Spleen (tissue), 11 donors: ENCODE results near the gene PRRX2. TPM values are rescaled to one million over a fixed set of nuclear protein-coding genes. Genes with fewer than 3 reads are reported as not detected.

Source experiments
- DNase-seq: peaks from one replicate; pipeline ENCODE4 v3.0.0-alpha.2; 2020
- H3K27ac ChIP-seq, 8 donors: fragments of 200-600 bp; sonication (generic) in 7 of 8; 1 replicate in 4 of 8; 2 replicates in 4 of 8; pipeline versions ENCODE4 v1.5.0 to v1.8.0; 2016 to 2021; ENCODE audit warnings: inconsistent platforms in 4 of 8, mild to moderate bottlenecking in 4 of 8, moderate library complexity in 1 of 8
- H3K27me3 ChIP-seq, 7 donors: fragments of 200-600 bp; sonication (generic) in 6 of 7; replicated peaks in 1 of 7; 1 replicate in 4 of 7; 2 replicates in 3 of 7; pipeline versions ENCODE4 v1.5.0 to v1.8.0; 2016 to 2021; ENCODE audit warnings: inconsistent platforms in 3 of 7, mild to moderate bottlenecking in 1 of 7
- H3K36me3 ChIP-seq, 6 donors: fragments of 200-600 bp; sonication (generic) in 5 of 6; 1 replicate in 4 of 6; 2 replicates in 2 of 6; pipeline versions ENCODE4 v1.5.0 to v1.8.0; 2016 to 2021; ENCODE audit warnings: inconsistent platforms in 2 of 6
- H3K4me1 ChIP-seq, 6 donors: fragments of 200-600 bp; sonication (generic) in 5 of 6; 1 replicate in 3 of 6; 2 replicates in 3 of 6; pipeline versions ENCODE4 v1.5.0 to v1.8.0; 2016 to 2021; ENCODE audit warnings: inconsistent platforms in 3 of 6
- H3K4me3 ChIP-seq, 8 donors: fragments of 200-600 bp; sonication (generic) in 7 of 8; 1 replicate in 4 of 8; 2 replicates in 4 of 8; pipeline versions ENCODE4 v1.5.0 to v1.8.0; 2016 to 2021; ENCODE audit warnings: inconsistent platforms in 4 of 8, mild to moderate bottlenecking in 4 of 8, moderate library complexity in 2 of 8
- H3K9me3 ChIP-seq, 8 donors: fragments of 200-600 bp; sonication (generic) in 7 of 8; 1 replicate in 4 of 8; 2 replicates in 4 of 8; pipeline versions ENCODE4 v1.5.0 to v1.8.0; 2016 to 2021; ENCODE audit warnings: inconsistent platforms in 4 of 8
- POLR2A ChIP-seq, 3 donors: fragments of 450-650 bp; IDR thresholded peaks; one replicate each; pipeline ENCODE4 v1.5.1; 2017; ENCODE audit warnings: antibody characterized with exemption in 3 of 3, mild to moderate bottlenecking in 1 of 3
- POLR2AphosphoS5 ChIP-seq, 3 donors: sonication (generic); formaldehyde crosslinking; IDR thresholded peaks; one replicate each; pipeline ENCODE4 v1.5.1; 2017; ENCODE audit warnings: antibody characterized with exemption in 3 of 3
- WGBS, 5 donors: extraction: QIAGEN DNeasy Blood & Tissue Kit in 3 of 5; methylation state at CpG; one replicate each; pipeline versions ENCODE4 v1.1.5 to v1.1.7; 2013 to 2018; 5-methylcytosine and 5-hydroxymethylcytosine counted together
- intact Hi-C: fragments of 100-400 bp; cut with DNase I; formaldehyde crosslinking; loops from one replicate; pipeline ENCODE4 v1.15.0; 2023; ENCODE audit warnings: low total_unique reads
- polyA plus RNA-seq, 3 donors: library from polyadenylated mRNA; stranded (reverse); fragments of 200-250 nt; gene quantifications; one replicate each; pipeline ENCODE4 v1.2.1, GENCODE V29; 2013
- total RNA-seq, 7 donors: library from RNA; depleted of rRNA in 3 of 7; stranded (reverse); fragments of >200 nt in 3 of 7; fragmentation: NEBNext Ultra II Directional in 4 of 7; extraction: Animal tissue kit (Norgen Biotek cat#: 25700) in 4 of 7; gene quantifications; one replicate each; pipeline versions ENCODE4 v1.1.0 to v1.2.1, GENCODE V29; 2016 to 2021
- TF ChIP-seq, protein P1 (sequence below), 11 experiments: fragments of 200-600 bp in 7 of 11; fragments of 450-650 bp in 4 of 11; sonication (generic) in 4 of 11; IDR thresholded peaks in 8 of 11; conservative IDR thresholded peaks in 3 of 11; 1 replicate in 7 of 11; 2 replicates in 4 of 11; pipeline versions ENCODE4 v1.4.0 to v1.8.0; 2016 to 2021; ENCODE audit warnings: antibody characterized with exemption in 11 of 11, inconsistent platforms in 4 of 11, mild to moderate bottlenecking in 1 of 11
- donor health status: healthy with polysubstance abuse.
- donor health status: DM: no; HTN: no; CAD: no; lungs with moderate emphysema.
- donor health status: DM: no; HTN: no; CAD: no.
- donor health status: Bipolar disorder and iron deficiency.
- donor health status: healthy.
- donor health status: DM: no; HTN: no; CAD: no.
- donor health status: DM: yes; HTN: yes; CAD: no.

The PRRX2 gene
- total and polyA plus RNA-seq, 10 donors = 0.32 to 1.5 (median 0.54) TPM; not detected in 5

GRCh38 chr9:129769669-129770068, 104.2 kb downstream of the PRRX2 start:
- WGBS, 5 donors = 85 to 90% (median 89%) methylated on average over 5 of the region's 5 CpGs
- Histone ChIP-seq H3K36me3 (no peaks in the 10 kb centered on the region), H3K4me1 (peaks cover 0 to 18% (median 9%) of the 10 kb centered on the region in 6 donors), H3K27me3 (peaks cover 0 to 1% (median 0%) of the 10 kb centered on the region in 7 donors), H3K4me3 (no peak overlapping the region), H3K27ac (no peak overlapping the region), H3K9me3 (no peaks in the 10 kb centered on the region)
- no peak for TF ChIP-seq POLR2AphosphoS5 (IDR thresholded peaks at IDR 0.05)
- TF ChIP-seq, protein P1, sequence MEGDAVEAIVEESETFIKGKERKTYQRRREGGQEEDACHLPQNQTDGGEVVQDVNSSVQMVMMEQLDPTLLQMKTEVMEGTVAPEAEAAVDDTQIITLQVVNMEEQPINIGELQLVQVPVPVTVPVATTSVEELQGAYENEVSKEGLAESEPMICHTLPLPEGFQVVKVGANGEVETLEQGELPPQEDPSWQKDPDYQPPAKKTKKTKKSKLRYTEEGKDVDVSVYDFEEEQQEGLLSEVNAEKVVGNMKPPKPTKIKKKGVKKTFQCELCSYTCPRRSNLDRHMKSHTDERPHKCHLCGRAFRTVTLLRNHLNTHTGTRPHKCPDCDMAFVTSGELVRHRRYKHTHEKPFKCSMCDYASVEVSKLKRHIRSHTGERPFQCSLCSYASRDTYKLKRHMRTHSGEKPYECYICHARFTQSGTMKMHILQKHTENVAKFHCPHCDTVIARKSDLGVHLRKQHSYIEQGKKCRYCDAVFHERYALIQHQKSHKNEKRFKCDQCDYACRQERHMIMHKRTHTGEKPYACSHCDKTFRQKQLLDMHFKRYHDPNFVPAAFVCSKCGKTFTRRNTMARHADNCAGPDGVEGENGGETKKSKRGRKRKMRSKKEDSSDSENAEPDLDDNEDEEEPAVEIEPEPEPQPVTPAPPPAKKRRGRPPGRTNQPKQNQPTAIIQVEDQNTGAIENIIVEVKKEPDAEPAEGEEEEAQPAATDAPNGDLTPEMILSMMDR (IDR thresholded peaks at IDR 0.05 in 8 of 11, conservative IDR thresholded peaks at IDR 0.05 in 3 of 11) = no peak
- TF ChIP-seq POLR2A (IDR thresholded peaks at IDR 0.05) = no peak
- DNase-seq = no peak
- intact Hi-C loops = no loop called here

DNA sequence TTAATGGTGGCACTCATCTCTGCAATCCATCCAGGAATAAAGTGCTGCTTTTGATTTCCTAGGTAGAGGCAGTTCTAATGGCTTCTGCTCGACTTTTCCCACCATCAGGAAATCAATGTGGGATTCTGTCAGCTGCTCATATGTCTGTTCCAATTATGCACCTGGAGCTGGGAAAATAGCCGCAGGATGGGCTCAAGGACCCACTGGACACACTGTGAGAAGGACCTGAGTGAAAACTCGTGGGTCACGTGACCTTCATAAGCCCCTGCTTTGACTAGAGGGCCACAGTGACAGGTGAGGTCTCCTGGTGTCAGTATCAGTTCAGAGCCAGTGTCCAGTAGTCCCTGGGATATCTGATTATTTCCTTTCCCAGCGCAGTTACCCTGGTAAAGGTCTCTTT, 105.3 kb downstream of the PRRX2 start:
- peaks cover 0 to 7% (median 0%) of the 10 kb centered on the region in 7 donors for H3K27me3 ChIP-seq
- peaks cover 0 to 29% (median 9%) of the 10 kb centered on the region in 6 donors for H3K4me1 ChIP-seq
- intact Hi-C loops = no loop called here
- no peak overlapping the region for H3K27ac ChIP-seq
- no peaks in the 10 kb centered on the region for H3K36me3 ChIP-seq
- 76 to 91% (median 84%) methylated on average over 5 of the region's 5 CpGs for WGBS, 5 donors
- no peak for DNase-seq
- no peaks in the 10 kb centered on the region for H3K9me3 ChIP-seq
- TF ChIP-seq, protein P1 (IDR thresholded peaks at IDR 0.05 in 8 of 11, conservative IDR thresholded peaks at IDR 0.05 in 3 of 11) = no peak
- TF ChIP-seq POLR2A (IDR thresholded peaks at IDR 0.05) = no peak
- TF ChIP-seq POLR2AphosphoS5 (IDR thresholded peaks at IDR 0.05) = no peak
- no peak overlapping the region for H3K4me3 ChIP-seq

Other genes starting within 250 kb of the PRRX2 start
- gene C9orf50, start 44.5 kb upstream of the PRRX2 start, total RNA-seq = under 1 TPM in 1 of 7 donors, not detected in 6; 0.22 TPM
- under 1 TPM; 0.12 to 0.46 (median 0.16) TPM for gene C9orf50, start 44.5 kb upstream of the PRRX2 start, polyA plus RNA-seq
- gene NTMT1, start 39.5 kb upstream of the PRRX2 start, total RNA-seq = 10 to 100 TPM; 22.8 to 49.3 (median 35.8) TPM
- 10 to 100 TPM; 24.8 to 50.5 (median 39.1) TPM for gene NTMT1, start 39.5 kb upstream of the PRRX2 start, polyA plus RNA-seq
- 10 to 100 TPM; 17.2 to 30.8 (median 22.3) TPM for gene ASB6, start 23.5 kb upstream of the PRRX2 start, total RNA-seq
- gene ASB6, start 23.5 kb upstream of the PRRX2 start, polyA plus RNA-seq = 10 to 100 TPM; 11.5 to 23.2 (median 17.8) TPM
- 1 to 10 TPM; 1.4 to 7.2 (median 2.2) TPM for gene PTGES, start 87.4 kb downstream of the PRRX2 start, total RNA-seq
- 1 to 10 TPM; 4.7 to 6.1 (median 4.8) TPM for gene PTGES, start 87.4 kb downstream of the PRRX2 start, polyA plus RNA-seq
- gene TOR1B, start 137.5 kb downstream of the PRRX2 start, total RNA-seq = 10 to 100 TPM; 16.1 to 38.0 (median 18.9) TPM
- 1 to 10 TPM; 5.3 to 8.3 (median 6.3) TPM for gene TOR1B, start 137.5 kb downstream of the PRRX2 start, polyA plus RNA-seq
- gene TOR1A, start 158.5 kb downstream of the PRRX2 start, total RNA-seq = 10 to 100 TPM; 27.7 to 49.5 (median 32.5) TPM
- 10 to 100 TPM; 13.3 to 20.0 (median 16.5) TPM for gene TOR1A, start 158.5 kb downstream of the PRRX2 start, polyA plus RNA-seq
- 100 to 1,000 TPM in 1 of 7 donors, 10 to 100 TPM in 6; 35.6 to 105 (median 47.3) TPM for gene C9orf78, start 169.6 kb downstream of the PRRX2 start, total RNA-seq
- gene C9orf78, start 169.6 kb downstream of the PRRX2 start, polyA plus RNA-seq = 10 to 100 TPM; 51.5 to 68.9 (median 66.3) TPM
- 10 to 100 TPM; 29.7 to 55.3 (median 39.4) TPM for gene USP20, start 169.8 kb downstream of the PRRX2 start, total RNA-seq
- gene USP20, start 169.8 kb downstream of the PRRX2 start, polyA plus RNA-seq = 10 to 100 TPM; 38.1 to 83.7 (median 67.6) TPM